Type B pancreatic cell (in vitro differentiated cells): Measurements from ENCODE around the gene GPHN. TPM values are rescaled to one million over a fixed set of nuclear protein-coding genes. Genes with fewer than 3 reads are reported as not detected.
"Not testable (repeated sequence)": the region's sequence is repeated elsewhere in the genome, so short reads cannot be mapped to it uniquely, and the experiment has no call there.

Experiments
- DNase-seq: peaks from one replicate; pipeline ENCODE4 v3.0.0; 2021; ENCODE audit warnings: mixed read lengths; ENCODE audit not compliant: unreplicated experiment; ENCODE audit errors: extremely low spot score
- H3K27ac Mint-ChIP-seq: 2 replicates; pipeline ENCODE4 v1.8.0; 2021; ENCODE audit warnings: mild to moderate bottlenecking, mixed read lengths
- H3K27me3 Mint-ChIP-seq: 2 replicates; pipeline ENCODE4 v1.8.0; 2021; ENCODE audit warnings: mixed read lengths
- H3K36me3 Mint-ChIP-seq: 2 replicates; pipeline ENCODE4 v1.8.0; 2021; ENCODE audit warnings: mixed read lengths
- H3K4me1 Mint-ChIP-seq: one replicate; pipeline ENCODE4 v1.8.0; 2021; ENCODE audit warnings: mixed read lengths; ENCODE audit not compliant: unreplicated experiment
- H3K4me3 Mint-ChIP-seq: 2 replicates; pipeline ENCODE4 v1.8.0; 2021; ENCODE audit warnings: mild to moderate bottlenecking, mixed read lengths
- H3K9me3 Mint-ChIP-seq: 2 replicates; pipeline ENCODE4 v1.8.0; 2021; ENCODE audit warnings: mixed read lengths
- total RNA-seq: library from RNA; stranded (reverse); gene quantifications from 2 replicates; pipeline ENCODE4 v1.2.1, GENCODE V29; 2021; ENCODE audit warnings: low replicate concordance
- TF ChIP-seq, protein P1 (sequence below): fragments of 200-600 bp; sonication (generic); conservative IDR thresholded peaks from 2 replicates; pipeline ENCODE4 v1.5.0; 2021; ENCODE audit warnings: antibody characterized with exemption, mild to moderate bottlenecking

The GPHN gene
- total RNA-seq, 1 donor from 2014 or later = 38.9 TPM

DNA sequence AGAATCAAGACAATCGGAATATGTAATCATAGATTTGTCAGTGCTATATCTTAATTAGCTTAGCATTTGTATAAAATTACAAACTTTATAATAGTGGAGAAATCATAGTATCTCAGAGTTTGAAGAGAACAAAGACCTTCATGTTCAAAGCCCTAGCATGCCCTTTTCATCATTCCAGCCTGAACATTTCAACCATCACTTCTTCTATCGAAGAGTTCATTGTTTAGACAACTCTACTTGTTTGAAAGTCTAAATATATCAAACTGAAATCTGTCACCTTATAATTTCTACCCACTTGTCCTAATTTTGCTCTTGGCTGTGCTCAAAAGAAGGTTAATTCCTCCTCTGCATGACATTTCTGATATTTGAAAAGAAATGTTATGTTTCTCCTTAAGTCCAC lies 325.9 kb downstream of the GPHN start:
- H3K27ac Mint-ChIP-seq = no peak overlapping the region
- TF ChIP-seq, protein P1, sequence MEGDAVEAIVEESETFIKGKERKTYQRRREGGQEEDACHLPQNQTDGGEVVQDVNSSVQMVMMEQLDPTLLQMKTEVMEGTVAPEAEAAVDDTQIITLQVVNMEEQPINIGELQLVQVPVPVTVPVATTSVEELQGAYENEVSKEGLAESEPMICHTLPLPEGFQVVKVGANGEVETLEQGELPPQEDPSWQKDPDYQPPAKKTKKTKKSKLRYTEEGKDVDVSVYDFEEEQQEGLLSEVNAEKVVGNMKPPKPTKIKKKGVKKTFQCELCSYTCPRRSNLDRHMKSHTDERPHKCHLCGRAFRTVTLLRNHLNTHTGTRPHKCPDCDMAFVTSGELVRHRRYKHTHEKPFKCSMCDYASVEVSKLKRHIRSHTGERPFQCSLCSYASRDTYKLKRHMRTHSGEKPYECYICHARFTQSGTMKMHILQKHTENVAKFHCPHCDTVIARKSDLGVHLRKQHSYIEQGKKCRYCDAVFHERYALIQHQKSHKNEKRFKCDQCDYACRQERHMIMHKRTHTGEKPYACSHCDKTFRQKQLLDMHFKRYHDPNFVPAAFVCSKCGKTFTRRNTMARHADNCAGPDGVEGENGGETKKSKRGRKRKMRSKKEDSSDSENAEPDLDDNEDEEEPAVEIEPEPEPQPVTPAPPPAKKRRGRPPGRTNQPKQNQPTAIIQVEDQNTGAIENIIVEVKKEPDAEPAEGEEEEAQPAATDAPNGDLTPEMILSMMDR = no peak
- no peak overlapping the region for H3K4me3 Mint-ChIP-seq

GRCh38 chr14:66837436-66837835 lies 329.5 kb downstream of the GPHN start:
- not testable (repeated sequence) for H3K36me3 Mint-ChIP-seq, H3K27me3 Mint-ChIP-seq, H3K9me3 Mint-ChIP-seq, H3K4me1 Mint-ChIP-seq, DNase-seq, H3K4me3 Mint-ChIP-seq, H3K27ac Mint-ChIP-seq

More for the DNA sequence above, 325.9 kb downstream of the GPHN start:
- DNase-seq = no peak
- H3K9me3 Mint-ChIP-seq = no peaks in the 10 kb centered on the region
- H3K36me3 Mint-ChIP-seq = no peaks in the 10 kb centered on the region
- no peaks in the 10 kb centered on the region for H3K27me3 Mint-ChIP-seq
- H3K4me1 Mint-ChIP-seq = no peaks in the 10 kb centered on the region

DNA sequence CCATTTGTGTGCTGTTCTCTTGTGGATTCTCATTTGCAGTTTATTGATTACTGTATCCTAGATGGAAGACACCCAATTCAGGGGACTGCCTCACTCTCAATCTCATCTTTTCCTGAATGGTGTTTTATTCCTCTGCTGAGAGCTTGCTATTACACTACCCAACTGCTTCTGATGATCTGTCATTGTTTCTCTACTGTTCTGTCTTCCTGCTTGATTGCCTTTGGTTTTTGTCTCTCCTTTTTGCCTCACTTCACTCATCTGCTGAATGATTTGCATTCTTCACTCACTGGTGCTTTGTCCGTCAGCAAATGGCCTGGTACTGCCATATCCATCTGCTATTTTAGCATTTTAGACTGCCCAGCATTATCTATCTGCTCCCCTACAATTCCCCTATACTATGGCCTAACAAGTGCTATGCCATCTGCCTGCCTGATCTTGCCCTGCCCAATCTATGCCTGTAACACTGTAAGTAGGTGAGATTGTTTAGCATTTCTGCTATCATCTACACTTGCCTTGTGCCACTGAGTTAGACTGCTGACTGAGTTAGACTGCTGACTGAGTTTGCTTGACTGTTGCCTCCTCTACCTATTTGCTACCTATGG lies 335.1 kb downstream of the GPHN start:
- no peak overlapping the region for H3K27ac Mint-ChIP-seq
- no peaks in the 10 kb centered on the region for H3K9me3 Mint-ChIP-seq

GRCh38 chr14:66850258-66850888 lies 342.4 kb downstream of the GPHN start:
- Mint-ChIP-seq H3K4me1 (no peaks in the 10 kb centered on the region), H3K27me3 (no peaks in the 10 kb centered on the region), H3K36me3 (no peaks in the 10 kb centered on the region), H3K4me3 (no peak overlapping the region), H3K27ac (no peak overlapping the region), H3K9me3 (no peaks in the 10 kb centered on the region)
- DNase-seq = no peak
- TF ChIP-seq, protein P1 = no peak

More for the DNA sequence above, 335.1 kb downstream of the GPHN start:
- no peak overlapping the region for H3K4me3 Mint-ChIP-seq
- no peaks in the 10 kb centered on the region for H3K4me1 Mint-ChIP-seq
- no peaks in the 10 kb centered on the region for H3K36me3 Mint-ChIP-seq
- TF ChIP-seq, protein P1 = no peak
- H3K27me3 Mint-ChIP-seq = no peaks in the 10 kb centered on the region
- no peak for DNase-seq

DNA sequence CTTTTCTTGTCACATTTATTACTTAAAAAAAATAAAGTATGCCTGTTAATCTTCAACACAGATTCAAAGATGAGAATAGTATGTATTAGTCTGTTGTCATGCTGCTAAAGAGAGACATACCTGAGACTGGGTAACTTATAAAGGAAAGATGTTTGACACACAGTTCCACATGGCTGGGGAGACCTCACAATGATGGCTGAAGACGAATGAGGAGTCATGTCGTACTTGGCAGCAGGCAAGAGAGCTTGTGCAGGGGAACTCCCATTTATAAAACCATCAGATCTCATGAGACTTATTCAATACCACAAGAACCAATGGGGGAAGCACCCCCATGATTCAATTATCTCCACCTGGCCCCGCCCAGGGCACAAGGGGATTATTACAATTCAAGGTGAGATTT lies 345.4 kb downstream of the GPHN start:
- no peaks in the 10 kb centered on the region for H3K9me3 Mint-ChIP-seq
- H3K36me3 Mint-ChIP-seq = no peaks in the 10 kb centered on the region
- TF ChIP-seq, protein P1 = no peak
- no peak overlapping the region for H3K4me3 Mint-ChIP-seq
- no peaks in the 10 kb centered on the region for H3K4me1 Mint-ChIP-seq
- H3K27ac Mint-ChIP-seq = no peak overlapping the region
- no peak for DNase-seq
- H3K27me3 Mint-ChIP-seq = no peaks in the 10 kb centered on the region

GRCh38 chr14:66857867-66858266 lies 349.9 kb downstream of the GPHN start:
- H3K9me3 Mint-ChIP-seq = peaks cover 24% of the 10 kb centered on the region
- no peak overlapping the region for H3K27ac Mint-ChIP-seq
- DNase-seq = no peak
- no peak overlapping the region for H3K4me3 Mint-ChIP-seq
- TF ChIP-seq, protein P1 = no peak
- H3K36me3 Mint-ChIP-seq = peaks cover 7% of the 10 kb centered on the region
- no peaks in the 10 kb centered on the region for H3K27me3 Mint-ChIP-seq
- H3K4me1 Mint-ChIP-seq = no peaks in the 10 kb centered on the region
